ENCODE results near the gene GBX2.

The GBX2 gene

GRCh38 chr2:236119476-236119875 is 48.7 kb downstream of the GBX2 start:
- no peak overlapping the region for H3K4me3 ChIP-seq (replicated peaks; ENCODE audit: low read depth, low read length)
- no peak for TF ChIP-seq CTCF (IDR thresholded peaks at IDR 0.05; ENCODE audit: low read length, missing control alignments)
- DNase-seq (ENCODE audit: low read depth): no peak

GRCh38 chr2:236119003-236119402 is 49.2 kb downstream of the GBX2 start:
- no peak for TF ChIP-seq CTCF (IDR thresholded peaks at IDR 0.05; ENCODE audit: low read length, missing control alignments)
- DNase-seq (ENCODE audit: low read depth): no peak
- H3K4me3 ChIP-seq (replicated peaks; ENCODE audit: low read depth, low read length): no peak overlapping the region

DNA sequence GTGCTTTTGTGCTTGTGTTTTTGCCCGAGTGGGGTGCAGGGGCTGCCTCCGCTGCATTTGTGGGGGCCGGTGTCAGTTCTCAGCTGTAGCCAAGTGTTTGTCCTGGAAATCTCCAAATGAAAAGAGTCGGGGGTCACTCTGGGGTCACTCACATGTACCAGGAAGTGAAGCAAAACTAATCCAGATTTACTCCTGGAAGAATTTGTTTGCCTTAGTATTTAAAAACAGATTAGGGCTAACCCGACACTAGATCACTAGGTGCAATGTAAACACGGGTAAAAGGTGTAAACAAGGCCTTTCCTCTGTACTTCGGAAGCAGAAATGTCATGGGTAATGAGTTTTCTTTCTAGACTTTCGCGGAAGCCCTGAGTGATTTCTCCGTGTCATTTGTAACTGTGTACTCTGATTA is 50.3 kb downstream of the GBX2 start:
- no peak overlapping the region for H3K4me3 ChIP-seq (replicated peaks; ENCODE audit: low read depth, low read length)
- no peak for TF ChIP-seq CTCF (IDR thresholded peaks at IDR 0.05; ENCODE audit: low read length, missing control alignments)
- DNase-seq (ENCODE audit: low read depth): no peak

DNA sequence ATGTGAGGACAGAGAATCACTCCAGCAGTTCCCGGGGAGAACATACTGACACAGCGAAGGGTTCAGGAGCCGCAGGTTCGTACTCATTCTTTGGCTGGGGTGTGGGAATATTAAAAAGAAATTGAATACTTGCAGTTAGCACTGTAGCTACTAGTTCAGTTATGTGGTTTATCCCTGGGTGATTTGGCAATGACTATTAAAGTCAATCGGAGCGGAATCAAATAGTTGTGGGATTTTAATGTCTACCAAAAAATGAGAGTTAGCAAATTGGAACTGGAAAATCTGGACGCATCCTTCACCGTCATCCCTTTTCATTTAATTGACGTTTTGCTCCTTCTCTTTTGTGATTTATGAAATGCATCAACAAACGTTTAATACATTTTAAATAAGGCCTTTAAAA is 50.8 kb downstream of the GBX2 start:
- no peak for TF ChIP-seq CTCF (IDR thresholded peaks at IDR 0.05; ENCODE audit: low read length, missing control alignments)
- DNase-seq (ENCODE audit: low read depth): no peak
- H3K4me3 ChIP-seq (replicated peaks; ENCODE audit: low read depth, low read length): no peak overlapping the region

All from fibroblast of pulmonary artery (primary cell).